Naive thymus-derived CD4-positive, alpha-beta T cell (primary cell): Measurements from ENCODE around the gene MMP8. TPM values are rescaled to one million over a fixed set of nuclear protein-coding genes. Genes with fewer than 3 reads are reported as not detected.

Source experiments
- ATAC-seq: fragments of 150-1000 bp; cut with Tn5 transposase; 2 replicates; pipeline ENCODE4 v1.10.0; 2021; ENCODE audit warnings: mild to moderate bottlenecking, moderate library complexity
- CTCF ChIA-PET: fragments of 350-600 bp; sonication (Branson Sonifier 250); formaldehyde crosslinking; loops from one replicate; lab custom pipeline; 2021; ENCODE audit warnings: antibody characterized with exemption; lab: Charles Lee
- POLR2A ChIA-PET: fragments of 350-600 bp; sonication (Branson Sonifier 250); formaldehyde crosslinking; loops from one replicate; lab custom pipeline; 2021; ENCODE audit warnings: antibody characterized with exemption, inconsistent platforms; lab: Charles Lee
- DNase-seq, 9 donors: peaks; one replicate each; pipeline versions ENCODE4 v3.0.0 to v3.0.0-alpha.2; 2020 to 2022; ENCODE audit warnings: mixed read lengths in 1 of 9
- H3K27ac ChIP-seq: one replicate; pipeline ENCODE4 v1.7.0; 2013; ENCODE audit warnings: mild to moderate bottlenecking, low read depth, low read length, moderate library complexity
- H3K27me3 ChIP-seq, 2 donors: one replicate each; pipeline ENCODE4 v1.7.0; 2013; ENCODE audit warnings: low read length in 2 of 2, mild to moderate bottlenecking in 2 of 2, moderate library complexity in 2 of 2; ENCODE audit not compliant: control insufficient read depth in 2 of 2, insufficient read depth in 2 of 2
- H3K36me3 ChIP-seq, 3 experiments: 1 replicate in 2 of 3; 2 replicates in 1 of 3; pipeline ENCODE4 v1.7.0; 2013; ENCODE audit warnings: low read length in 3 of 3, mild to moderate bottlenecking in 3 of 3, moderate library complexity in 1 of 3; ENCODE audit not compliant: insufficient read depth in 3 of 3, control insufficient read depth in 2 of 3
- H3K4me1 ChIP-seq, 2 donors: one replicate each; pipeline ENCODE4 v1.7.0; 2013; ENCODE audit warnings: low read length in 2 of 2, mild to moderate bottlenecking in 2 of 2, moderate library complexity in 1 of 2; ENCODE audit not compliant: control insufficient read depth in 2 of 2, insufficient read depth in 2 of 2
- H3K4me3 ChIP-seq: 2 replicates; pipeline ENCODE4 v1.7.0; 2013; ENCODE audit warnings: mild to moderate bottlenecking, low read length
- H3K9me3 ChIP-seq, 3 experiments: 1 replicate in 2 of 3; 2 replicates in 1 of 3; pipeline ENCODE4 v1.7.0; 2013; ENCODE audit warnings: low read length in 3 of 3; ENCODE audit not compliant: control insufficient read depth in 2 of 3
- H3K27ac Mint-ChIP-seq, 9 donors: one replicate each; pipeline ENCODE4 v1.8.0; 2020 to 2022; ENCODE audit warnings: mixed read lengths in 9 of 9, mild to moderate bottlenecking in 8 of 9, moderate library complexity in 5 of 9, inconsistent platforms in 2 of 9
- H3K27me3 Mint-ChIP-seq, 5 donors: one replicate each; pipeline ENCODE4 v1.8.0; 2021 to 2022; ENCODE audit warnings: mixed read lengths in 5 of 5, mild to moderate bottlenecking in 1 of 5
- H3K36me3 Mint-ChIP-seq, 5 donors: one replicate each; pipeline ENCODE4 v1.8.0; 2020 to 2022; ENCODE audit warnings: mixed read lengths in 5 of 5, mild to moderate bottlenecking in 3 of 5, inconsistent platforms in 1 of 5
- H3K4me1 Mint-ChIP-seq, 7 donors: one replicate each; pipeline ENCODE4 v1.8.0; 2020 to 2022; ENCODE audit warnings: mixed read lengths in 7 of 7, mild to moderate bottlenecking in 3 of 7, inconsistent platforms in 1 of 7
- H3K4me3 Mint-ChIP-seq, 10 donors: one replicate each; pipeline ENCODE4 v1.8.0; 2020 to 2022; ENCODE audit warnings: mild to moderate bottlenecking in 10 of 10, mixed read lengths in 10 of 10, moderate library complexity in 6 of 10, inconsistent platforms in 2 of 10
- H3K9me3 Mint-ChIP-seq, 11 donors: one replicate each; pipeline ENCODE4 v1.8.0; 2020 to 2022; ENCODE audit warnings: mixed read lengths in 11 of 11, mild to moderate bottlenecking in 4 of 11, inconsistent platforms in 1 of 11, moderate library complexity in 1 of 11
- intact Hi-C, 2 donors: fragments of 100-400 bp; cut with micrococcal nuclease; formaldehyde crosslinking; loops; one replicate each; pipeline ENCODE4 v1.15.1; 2023
- polyA plus RNA-seq, 2 donors: library from polyadenylated mRNA; unstranded; fragments of 300-500 nt; fragmentation: Illumina TruSeq; gene quantifications; one replicate each; pipeline ENCODE4 v1.2.3, GENCODE V29; 2021
- total RNA-seq, 6 experiments: library from RNA in 5 of 6; stranded (reverse) in 5 of 6; gene quantifications; 1 replicate in 5 of 6; 2 replicates in 1 of 6; pipeline ENCODE4 v1.2.3 and lab custom pipeline; 2021 to 2026

MMP8 gene
- not detected for total RNA-seq
- polyA plus RNA-seq, result not detected
- total RNA-seq (lab: John Stamatoyannopoulos, UW), result not detected

GRCh38 chr11:102724904-102725500 is at the start of gene MMP8:
Gene MMP8, minus strand, starts transcription at chr11:102724954. Its CDS starts 99 bp downstream, at chr11:102724855.
- intact Hi-C loops, result no loop called here
- Histone ChIP-seq H3K27me3 (no peaks in the 10 kb centered on the region), H3K4me3 (no peak within 1 kb of the TSS), H3K4me1 (no peaks in the 10 kb centered on the region), H3K36me3 (no peaks in the 10 kb centered on the region), H3K9me3 (no peaks in the 10 kb centered on the region), H3K27ac (no peak within 1 kb of the TSS)
- ChIA-PET POLR2A (no interaction called here), CTCF (no interaction called here)
- DNase-seq, result no peak
- H3K27me3 Mint-ChIP-seq, result peaks cover 0 to 13% (median 7%) of the 10 kb centered on the region in 5 donors
- H3K9me3 Mint-ChIP-seq, result peaks cover 0 to 7% (median 0%) of the 10 kb centered on the region in 11 donors
- no peak for ATAC-seq
- no peak within 1 kb of the TSS for H3K4me3 Mint-ChIP-seq
- H3K4me1 Mint-ChIP-seq, result peaks cover 0 to 4% (median 0%) of the 10 kb centered on the region in 7 donors
- no peaks in the 10 kb centered on the region for H3K36me3 Mint-ChIP-seq
- no peak within 1 kb of the TSS for H3K27ac Mint-ChIP-seq

GRCh38 chr11:102773386-102773785 is 48.6 kb upstream of the MMP8 start:
- Mint-ChIP-seq H3K4me1 (no peaks in the 10 kb centered on the region), H3K4me3 (no peak overlapping the region), H3K27me3 (peaks cover 12 to 34% (median 18%) of the 10 kb centered on the region in 5 donors), H3K9me3 (peaks cover 0 to 4% (median 0%) of the 10 kb centered on the region in 11 donors), H3K36me3 (no peaks in the 10 kb centered on the region), H3K27ac (no peak overlapping the region)
- intact Hi-C loops, result no loop called here
- DNase-seq, result no peak
- CTCF ChIA-PET, result no interaction called here
- no peak for ATAC-seq
- Histone ChIP-seq H3K4me1 (no peaks in the 10 kb centered on the region), H3K27ac (no peak overlapping the region), H3K27me3 (no peaks in the 10 kb centered on the region), H3K36me3 (no peaks in the 10 kb centered on the region), H3K4me3 (no peak overlapping the region), H3K9me3 (no peaks in the 10 kb centered on the region)
- POLR2A ChIA-PET, result no interaction called here

GRCh38 chr11:102771351-102771750 is 46.6 kb upstream of the MMP8 start:
- Histone ChIP-seq H3K27ac (no peak overlapping the region), H3K4me3 (no peak overlapping the region), H3K4me1 (no peaks in the 10 kb centered on the region), H3K36me3 (no peaks in the 10 kb centered on the region), H3K27me3 (no peaks in the 10 kb centered on the region), H3K9me3 (no peaks in the 10 kb centered on the region)
- ATAC-seq (no peak), DNase-seq (no peak)
- Mint-ChIP-seq H3K27me3 (peaks cover 12 to 42% (median 27%) of the 10 kb centered on the region in 5 donors), H3K4me1 (no peaks in the 10 kb centered on the region), H3K9me3 (peaks cover 0 to 4% (median 0%) of the 10 kb centered on the region in 11 donors), H3K27ac (no peak overlapping the region), H3K4me3 (no peak overlapping the region), H3K36me3 (no peaks in the 10 kb centered on the region)
- intact Hi-C loops, result no loop called here
- POLR2A ChIA-PET, result no interaction called here
- CTCF ChIA-PET, result no interaction called here

GRCh38 chr11:102770191-102770590 is 45.4 kb upstream of the MMP8 start:
- Mint-ChIP-seq H3K27ac (no peak overlapping the region), H3K9me3 (peaks cover 0 to 4% (median 0%) of the 10 kb centered on the region in 11 donors), H3K36me3 (no peaks in the 10 kb centered on the region), H3K27me3 (peaks cover 10 to 39% (median 27%) of the 10 kb centered on the region in 5 donors), H3K4me1 (no peaks in the 10 kb centered on the region), H3K4me3 (no peak overlapping the region)
- no peaks in the 10 kb centered on the region for H3K4me1 ChIP-seq
- H3K4me3 ChIP-seq, result no peak overlapping the region
- H3K9me3 ChIP-seq, result no peaks in the 10 kb centered on the region
- ChIA-PET POLR2A (no interaction called here), CTCF (no interaction called here)
- H3K27me3 ChIP-seq, result no peaks in the 10 kb centered on the region
- intact Hi-C loops, result no loop called here
- H3K36me3 ChIP-seq, result no peaks in the 10 kb centered on the region
- DNase-seq (no peak), ATAC-seq (no peak)
- H3K27ac ChIP-seq, result no peak overlapping the region

GRCh38 chr11:102767800-102768199 is 43.0 kb upstream of the MMP8 start:
- no peak overlapping the region for H3K27ac Mint-ChIP-seq

GRCh38 chr11:102763440-102763839 is 38.7 kb upstream of the MMP8 start:
- Mint-ChIP-seq H3K27ac (no peak overlapping the region), H3K4me1 (peaks cover 0 to 2% (median 0%) of the 10 kb centered on the region in 7 donors), H3K27me3 (peaks cover 8 to 21% (median 14%) of the 10 kb centered on the region in 5 donors), H3K9me3 (peaks cover 0 to 2% (median 0%) of the 10 kb centered on the region in 11 donors), H3K4me3 (no peak overlapping the region), H3K36me3 (no peaks in the 10 kb centered on the region)
- Histone ChIP-seq H3K36me3 (no peaks in the 10 kb centered on the region), H3K27me3 (peaks cover 0 to 4% of the 10 kb centered on the region in 2 donors), H3K4me3 (no peak overlapping the region), H3K9me3 (no peaks in the 10 kb centered on the region), H3K4me1 (no peaks in the 10 kb centered on the region), H3K27ac (no peak overlapping the region)
- no peak for ATAC-seq
- DNase-seq, result no peak
- POLR2A ChIA-PET, result no interaction called here
- CTCF ChIA-PET, result no interaction called here
- intact Hi-C loops, result no loop called here

More at GRCh38 chr11:102767800-102768199, 43.0 kb upstream of the MMP8 start:
- H3K27me3 Mint-ChIP-seq, result peaks cover 7 to 31% (median 30%) of the 10 kb centered on the region in 5 donors
- POLR2A ChIA-PET, result no interaction called here
- peaks cover 0 to 4% (median 0%) of the 10 kb centered on the region in 11 donors for H3K9me3 Mint-ChIP-seq
- Histone ChIP-seq H3K9me3 (no peaks in the 10 kb centered on the region), H3K36me3 (no peaks in the 10 kb centered on the region), H3K27ac (no peak overlapping the region), H3K4me1 (no peaks in the 10 kb centered on the region), H3K4me3 (no peak overlapping the region), H3K27me3 (no peaks in the 10 kb centered on the region)
- intact Hi-C loops, result no loop called here
- H3K4me1 Mint-ChIP-seq, result no peaks in the 10 kb centered on the region
- no peak overlapping the region for H3K4me3 Mint-ChIP-seq
- CTCF ChIA-PET, result no interaction called here
- DNase-seq (no peak), ATAC-seq (no peak)
- no peaks in the 10 kb centered on the region for H3K36me3 Mint-ChIP-seq

- peaks cover 9 to 26% (median 17%) of the 10 kb centered on the region in 5 donors for H3K27me3 Mint-ChIP-seq
- H3K9me3 Mint-ChIP-seq, result peaks cover 0 to 2% (median 0%) of the 10 kb centered on the region in 11 donors
Observed at GRCh38 chr11:102762361-102762767, 37.6 kb upstream of the MMP8 start.

More at GRCh38 chr11:102762361-102762767, 37.6 kb upstream of the MMP8 start:
- ChIA-PET POLR2A (no interaction called here), CTCF (no interaction called here)
- DNase-seq (no peak), ATAC-seq (no peak)
- Mint-ChIP-seq H3K4me3 (no peak overlapping the region), H3K4me1 (peaks cover 0 to 2% (median 0%) of the 10 kb centered on the region in 7 donors), H3K36me3 (no peaks in the 10 kb centered on the region), H3K27ac (no peak overlapping the region)
- Histone ChIP-seq H3K9me3 (no peaks in the 10 kb centered on the region), H3K27ac (no peak overlapping the region), H3K4me3 (no peak overlapping the region), H3K4me1 (no peaks in the 10 kb centered on the region), H3K27me3 (peaks cover 0 to 4% of the 10 kb centered on the region in 2 donors), H3K36me3 (no peaks in the 10 kb centered on the region)
- intact Hi-C loops, result no loop called here
